ENCODE data around the gene PI3. TPM values are rescaled to one million over a fixed set of nuclear protein-coding genes. Genes with fewer than 3 reads are reported as not detected.

PI3 gene
- total and polyA plus RNA-seq, 4 donors = 0.96 to 2.0 (median 1.1) TPM; not detected in 1

- WGBS, 2 donors = 49 to 58% methylated on average over 1 of the region's 1 CpG
- no peak for ATAC-seq (ENCODE audit: low FRiP score)
- intact Hi-C loops (cut with DNase I) = no loop called here
- Histone ChIP-seq H3K4me3 (ENCODE audit: low read length in 2 of 2) (no peak within 1 kb of the TSS), H3K27me3 (ENCODE audit: control insufficient read depth in 1 of 2, insufficient read depth in 2 of 2, low read length in 1 of 2) (no peaks in the 10 kb centered on the region), H3K27ac (ENCODE audit: low read depth in 1 of 2, low read length in 2 of 2) (no peak within 1 kb of the TSS), H3K36me3 (ENCODE audit: control insufficient read depth in 1 of 2, insufficient read depth in 2 of 2, low read length in 1 of 2) (no peaks in the 10 kb centered on the region), H3K4me1 (ENCODE audit: control insufficient read depth in 1 of 2, insufficient read depth in 2 of 2, low read length in 2 of 2) (no peaks in the 10 kb centered on the region), H3K9me3 (ENCODE audit: control insufficient read depth, low read length) (peaks cover 3% of the 10 kb centered on the region)
- DNase-seq = no peak
Measured at GRCh38 chr20:45206725-45207124, 32.0 kb downstream of the PI3 start, which contains the start of gene SEMG1. Gene SEMG1, plus strand, starts transcription at chr20:45207033. Its CDS starts 21 bp downstream, at chr20:45207054.

GRCh38 chr20:45209924-45210323 lies 35.2 kb downstream of the PI3 start:
- WGBS, 2 donors = 78 to 86% methylated on average over 1 of the region's 1 CpG

DNA sequence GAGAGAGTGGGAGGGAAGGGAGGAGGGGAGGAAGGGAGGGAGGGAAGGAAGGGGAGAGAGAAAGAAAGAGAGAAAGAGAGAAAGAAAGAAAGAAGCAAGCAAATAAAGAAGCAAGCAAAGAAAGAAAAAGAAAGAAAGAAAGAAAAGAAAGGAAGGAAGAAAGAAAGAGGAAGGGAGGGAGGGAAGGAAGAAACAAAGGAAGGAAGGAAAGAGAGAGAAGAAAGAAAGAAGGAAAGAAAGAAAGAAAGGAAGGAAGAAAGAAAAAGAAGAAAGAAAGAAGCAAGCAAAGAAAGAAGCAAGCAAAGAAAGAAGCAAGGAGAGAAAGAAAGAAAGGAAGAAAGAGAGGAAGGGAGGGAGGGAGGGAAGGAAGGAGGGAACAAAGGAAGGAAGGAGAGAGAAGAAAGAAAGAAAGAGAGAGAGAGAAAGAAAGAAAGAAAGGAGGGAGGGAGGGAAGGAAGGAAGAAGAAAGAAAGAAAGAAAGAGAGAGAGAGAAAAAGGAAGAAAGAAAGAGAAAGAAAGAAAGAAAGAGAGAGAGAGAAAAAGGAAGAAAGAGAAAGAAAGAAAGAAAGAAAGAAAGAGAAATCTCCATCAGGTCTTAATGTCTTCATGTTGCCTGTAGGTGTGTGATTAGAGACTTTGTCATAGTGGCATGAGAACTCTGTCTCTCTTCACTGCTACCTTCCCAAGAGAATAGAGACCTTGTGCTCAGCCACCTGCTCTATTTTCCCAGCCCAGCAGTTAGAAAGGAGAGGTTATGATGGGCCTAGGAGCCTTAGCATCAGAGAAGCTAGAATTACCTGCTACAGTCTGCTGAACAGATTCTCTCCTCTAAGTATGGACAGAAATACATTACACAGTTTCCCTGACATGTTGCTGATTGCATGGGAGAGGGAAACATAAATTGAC lies 37.1 kb downstream of the PI3 start:
- Histone ChIP-seq H3K9me3 (ENCODE audit: control insufficient read depth, low read length) (no peaks in the 10 kb centered on the region), H3K27me3 (ENCODE audit: control insufficient read depth in 1 of 2, insufficient read depth in 2 of 2, low read length in 1 of 2) (no peaks in the 10 kb centered on the region), H3K36me3 (ENCODE audit: control insufficient read depth in 1 of 2, insufficient read depth in 2 of 2, low read length in 1 of 2) (no peaks in the 10 kb centered on the region), H3K27ac (ENCODE audit: low read depth in 1 of 2, low read length in 2 of 2) (no peak overlapping the region), H3K4me3 (ENCODE audit: low read length in 2 of 2) (no peak overlapping the region), H3K4me1 (ENCODE audit: control insufficient read depth in 1 of 2, insufficient read depth in 2 of 2, low read length in 2 of 2) (no peaks in the 10 kb centered on the region)
- ATAC-seq (ENCODE audit: low FRiP score) (no peak), DNase-seq (no peak)
- intact Hi-C loops (cut with DNase I) = no loop called here

More at GRCh38 chr20:45209924-45210323, 35.2 kb downstream of the PI3 start:
- Histone ChIP-seq H3K36me3 (ENCODE audit: control insufficient read depth in 1 of 2, insufficient read depth in 2 of 2, low read length in 1 of 2) (no peaks in the 10 kb centered on the region), H3K27ac (ENCODE audit: low read depth in 1 of 2, low read length in 2 of 2) (no peak overlapping the region), H3K4me1 (ENCODE audit: control insufficient read depth in 1 of 2, insufficient read depth in 2 of 2, low read length in 2 of 2) (no peaks in the 10 kb centered on the region), H3K4me3 (ENCODE audit: low read length in 2 of 2) (no peak overlapping the region), H3K9me3 (ENCODE audit: control insufficient read depth, low read length) (no peaks in the 10 kb centered on the region), H3K27me3 (ENCODE audit: control insufficient read depth in 1 of 2, insufficient read depth in 2 of 2, low read length in 1 of 2) (no peaks in the 10 kb centered on the region)
- ATAC-seq (ENCODE audit: low FRiP score) (no peak), DNase-seq (no peak)
- intact Hi-C loops (cut with DNase I) = no loop called here

- 78 to 82% methylated on average over 3 of the region's 3 CpGs for WGBS, 2 donors
- no peaks in the 10 kb centered on the region for H3K9me3 ChIP-seq (ENCODE audit: control insufficient read depth, low read length)
Measured at GRCh38 chr20:45212836-45213235, 38.1 kb downstream of the PI3 start.

GRCh38 chr20:45218124-45218523 lies 43.4 kb downstream of the PI3 start:
- WGBS, 2 donors = 68 to 75% methylated on average over 4 of the region's 4 CpGs
- no peaks in the 10 kb centered on the region for H3K27me3 ChIP-seq (ENCODE audit: control insufficient read depth in 1 of 2, insufficient read depth in 2 of 2, low read length in 1 of 2)
- DNase-seq (no peak), ATAC-seq (ENCODE audit: low FRiP score) (no peak)
- intact Hi-C loops (cut with DNase I) = no loop called here
- no peaks in the 10 kb centered on the region for H3K4me1 ChIP-seq (ENCODE audit: control insufficient read depth in 1 of 2, insufficient read depth in 2 of 2, low read length in 2 of 2)
- no peaks in the 10 kb centered on the region for H3K9me3 ChIP-seq (ENCODE audit: control insufficient read depth, low read length)
- no peak overlapping the region for H3K4me3 ChIP-seq (ENCODE audit: low read length in 2 of 2)
- H3K36me3 ChIP-seq (ENCODE audit: control insufficient read depth in 1 of 2, insufficient read depth in 2 of 2, low read length in 1 of 2) = no peaks in the 10 kb centered on the region
- no peak overlapping the region for H3K27ac ChIP-seq (ENCODE audit: low read depth in 1 of 2, low read length in 2 of 2)

More at GRCh38 chr20:45212836-45213235, 38.1 kb downstream of the PI3 start:
- Histone ChIP-seq H3K27me3 (ENCODE audit: control insufficient read depth in 1 of 2, insufficient read depth in 2 of 2, low read length in 1 of 2) (no peaks in the 10 kb centered on the region), H3K4me3 (ENCODE audit: low read length in 2 of 2) (no peak overlapping the region), H3K4me1 (ENCODE audit: control insufficient read depth in 1 of 2, insufficient read depth in 2 of 2, low read length in 2 of 2) (no peaks in the 10 kb centered on the region), H3K36me3 (ENCODE audit: control insufficient read depth in 1 of 2, insufficient read depth in 2 of 2, low read length in 1 of 2) (no peaks in the 10 kb centered on the region), H3K27ac (ENCODE audit: low read depth in 1 of 2, low read length in 2 of 2) (no peak overlapping the region)
- DNase-seq (no peak), ATAC-seq (ENCODE audit: low FRiP score) (no peak)
- intact Hi-C loops (cut with DNase I) = no loop called here

GRCh38 chr20:45218636-45219035 lies 43.9 kb downstream of the PI3 start:
- H3K4me1 ChIP-seq (ENCODE audit: control insufficient read depth in 1 of 2, insufficient read depth in 2 of 2, low read length in 2 of 2) = no peaks in the 10 kb centered on the region
- H3K27me3 ChIP-seq (ENCODE audit: control insufficient read depth in 1 of 2, insufficient read depth in 2 of 2, low read length in 1 of 2) = no peaks in the 10 kb centered on the region
- WGBS, 2 donors = 77 to 79% methylated on average over 2 of the region's 2 CpGs
- no peak overlapping the region for H3K27ac ChIP-seq (ENCODE audit: low read depth in 1 of 2, low read length in 2 of 2)
- no peaks in the 10 kb centered on the region for H3K36me3 ChIP-seq (ENCODE audit: control insufficient read depth in 1 of 2, insufficient read depth in 2 of 2, low read length in 1 of 2)
- H3K4me3 ChIP-seq (ENCODE audit: low read length in 2 of 2) = no peak overlapping the region
- DNase-seq (no peak), ATAC-seq (ENCODE audit: low FRiP score) (no peak)
- intact Hi-C loops (cut with DNase I) = no loop called here
- no peaks in the 10 kb centered on the region for H3K9me3 ChIP-seq (ENCODE audit: control insufficient read depth, low read length)

- no peak within 1 kb of the TSS for H3K27ac ChIP-seq (ENCODE audit: low read depth in 1 of 2, low read length in 2 of 2)
- no peaks in the 10 kb centered on the region for H3K36me3 ChIP-seq (ENCODE audit: control insufficient read depth in 1 of 2, insufficient read depth in 2 of 2, low read length in 1 of 2)
- DNase-seq = no peak
- no peaks in the 10 kb centered on the region for H3K9me3 ChIP-seq (ENCODE audit: control insufficient read depth, low read length)
- no peak within 1 kb of the TSS for H3K4me3 ChIP-seq (ENCODE audit: low read length in 2 of 2)
- no peaks in the 10 kb centered on the region for H3K4me1 ChIP-seq (ENCODE audit: control insufficient read depth in 1 of 2, insufficient read depth in 2 of 2, low read length in 2 of 2)
- intact Hi-C loops (cut with DNase I) = no loop called here
- no peaks in the 10 kb centered on the region for H3K27me3 ChIP-seq (ENCODE audit: control insufficient read depth in 1 of 2, insufficient read depth in 2 of 2, low read length in 1 of 2)
- ATAC-seq (ENCODE audit: low FRiP score) = no peak
- WGBS, 2 donors = 92 to 93% methylated on average over 4 of the region's 4 CpGs
Measured at GRCh38 chr20:45221076-45221475, 46.4 kb downstream of the PI3 start, which contains the start of gene SEMG2. Gene SEMG2, plus strand, starts transcription at chr20:45221373. Its CDS starts 17 bp downstream, at chr20:45221390.

DNA sequence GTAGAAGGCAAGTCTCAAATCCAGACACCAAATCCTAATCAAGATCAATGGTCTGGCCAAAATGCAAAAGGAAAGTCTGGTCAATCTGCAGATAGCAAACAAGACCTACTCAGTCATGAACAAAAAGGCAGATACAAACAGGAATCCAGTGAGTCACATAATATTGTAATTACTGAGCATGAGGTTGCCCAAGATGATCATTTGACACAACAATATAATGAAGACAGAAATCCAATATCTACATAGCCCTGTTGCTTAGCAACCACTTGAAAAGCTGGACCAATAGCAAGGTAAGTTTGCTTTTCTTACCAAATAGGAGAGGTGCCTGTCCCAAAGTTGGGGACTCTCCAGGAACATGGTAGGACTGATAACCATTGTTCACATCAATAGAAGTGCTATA lies 48.4 kb downstream of the PI3 start:
- no peaks in the 10 kb centered on the region for H3K27me3 ChIP-seq (ENCODE audit: control insufficient read depth in 1 of 2, insufficient read depth in 2 of 2, low read length in 1 of 2)
- DNase-seq (no peak), ATAC-seq (ENCODE audit: low FRiP score) (no peak)
- H3K36me3 ChIP-seq (ENCODE audit: control insufficient read depth in 1 of 2, insufficient read depth in 2 of 2, low read length in 1 of 2) = no peaks in the 10 kb centered on the region
- intact Hi-C loops (cut with DNase I) = no loop called here
- no peaks in the 10 kb centered on the region for H3K4me1 ChIP-seq (ENCODE audit: control insufficient read depth in 1 of 2, insufficient read depth in 2 of 2, low read length in 2 of 2)
- no peak overlapping the region for H3K4me3 ChIP-seq (ENCODE audit: low read length in 2 of 2)
- H3K27ac ChIP-seq (ENCODE audit: low read depth in 1 of 2, low read length in 2 of 2) = no peak overlapping the region
- H3K9me3 ChIP-seq (ENCODE audit: control insufficient read depth, low read length) = no peaks in the 10 kb centered on the region

Measured in aorta (tissue), 5 donors.